AG09309 (cell line): ENCODE data around the gene MRPL50.

ENCODE experiments used
- DNase-seq: peaks from one replicate; pipeline ENCODE4 v3.0.0-alpha.2; 2010; ENCODE audit warnings: low read depth
- H3K4me3 ChIP-seq: 2 replicates; pipeline ENCODE4 v1.5.1; 2011; ENCODE audit warnings: mild to moderate bottlenecking, low read depth, low read length, moderate library complexity; ENCODE audit not compliant: control insufficient read depth
- CTCF ChIP-seq: IDR thresholded peaks from 2 replicates; pipeline ENCODE4 v1.5.1; 2011; ENCODE audit warnings: mild to moderate bottlenecking, low read depth, low read length, inconsistent platforms; ENCODE audit not compliant: insufficient read depth, control insufficient read depth; ENCODE audit errors: missing control alignments

The MRPL50 gene

GRCh38 chr9:101398068-101398929 is at the start of gene MRPL50, which contains the start of gene ZNF189:
Gene MRPL50 (minus strand): TSS chr9:101398618. CDS start chr9:101398592, 26 bp downstream.
Gene ZNF189 (plus strand): TSS chr9:101398851. CDS start chr9:101399157, 306 bp downstream.
- H3K4me3 ChIP-seq = peak within 1 kb of the TSS; percentile 82
- peak; percentile 96 for DNase-seq
- no peak for TF ChIP-seq CTCF

GRCh38 chr9:101446732-101447131 is 48.3 kb upstream of the MRPL50 start:
- H3K4me3 ChIP-seq = no peak overlapping the region
- no peak for TF ChIP-seq CTCF
- no peak for DNase-seq

GRCh38 chr9:101445353-101446029 is 47.1 kb upstream of the MRPL50 start:
- no peak for DNase-seq
- no peak for TF ChIP-seq CTCF
- H3K4me3 ChIP-seq = peak overlapping the region; percentile 5

GRCh38 chr9:101443364-101443771 is 45.0 kb upstream of the MRPL50 start:
- no peak for TF ChIP-seq CTCF
- no peak overlapping the region for H3K4me3 ChIP-seq
- DNase-seq = no peak

GRCh38 chr9:101442736-101443135 is 44.3 kb upstream of the MRPL50 start:
- H3K4me3 ChIP-seq = no peak overlapping the region
- no peak for TF ChIP-seq CTCF
- DNase-seq = no peak

GRCh38 chr9:101442318-101442717 is 43.9 kb upstream of the MRPL50 start:
- no peak overlapping the region for H3K4me3 ChIP-seq
- no peak for DNase-seq
- TF ChIP-seq CTCF = no peak
